DMS79 treated with DMSO at 0.1 percent for 48 hours (cell line): ENCODE measurements around the gene ATXN2L.
A peak's percentile ranks its signal among the peaks of the same experiment; 100 is the strongest.
"Not testable (repeated sequence)": the region's sequence is repeated elsewhere in the genome, so short reads cannot be mapped to it uniquely, and the experiment has no call there.

Source experiments
- DNase-seq: peaks from one replicate; lab custom pipeline; 2025; lab: John Stamatoyannopoulos, UW

The ATXN2L gene

DNA sequence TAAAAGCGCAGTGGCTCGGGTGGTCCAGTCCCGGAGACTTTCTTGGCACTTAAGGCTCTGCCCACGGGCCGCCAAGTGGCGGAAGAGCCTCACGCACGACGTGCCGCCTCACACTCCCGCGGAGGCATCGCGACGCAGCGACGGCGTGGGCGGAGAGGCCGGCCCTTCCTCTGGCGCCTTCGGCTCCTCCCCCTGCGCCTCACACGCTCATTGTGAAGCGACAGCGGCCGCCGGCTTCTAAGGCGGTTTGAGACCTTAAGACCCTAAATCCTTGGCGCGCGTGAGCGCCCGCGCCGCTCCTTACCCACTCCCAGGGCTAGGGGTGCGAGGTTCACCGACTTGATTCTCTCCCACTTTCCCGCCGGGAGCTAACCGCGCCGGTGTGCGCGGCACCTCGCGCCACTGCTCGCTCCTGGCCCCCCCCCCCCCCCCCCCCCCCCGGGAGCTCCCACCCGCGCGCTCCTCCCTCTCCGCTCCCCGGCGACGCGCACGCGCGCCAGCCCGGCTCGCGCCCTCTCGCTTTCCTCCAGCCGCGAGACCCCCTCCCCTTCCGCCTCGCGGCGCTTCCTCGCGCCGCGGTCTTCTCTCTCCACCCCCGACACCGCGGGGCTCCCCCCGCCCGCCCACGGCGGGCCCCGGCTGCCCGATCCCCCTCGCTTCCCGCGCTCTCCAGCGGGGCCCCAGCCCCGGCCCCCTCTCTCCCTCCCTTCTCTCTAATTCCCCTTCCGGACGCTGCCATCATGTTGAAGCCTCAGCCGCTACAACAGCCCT is at the start of gene ATXN2L:
Gene ATXN2L (plus strand): TSS at position 480 of the 771 bp plus-strand sequence. CDS start 261 bp downstream, at position 741.
- peak; percentile 81 for DNase-seq

DNA sequence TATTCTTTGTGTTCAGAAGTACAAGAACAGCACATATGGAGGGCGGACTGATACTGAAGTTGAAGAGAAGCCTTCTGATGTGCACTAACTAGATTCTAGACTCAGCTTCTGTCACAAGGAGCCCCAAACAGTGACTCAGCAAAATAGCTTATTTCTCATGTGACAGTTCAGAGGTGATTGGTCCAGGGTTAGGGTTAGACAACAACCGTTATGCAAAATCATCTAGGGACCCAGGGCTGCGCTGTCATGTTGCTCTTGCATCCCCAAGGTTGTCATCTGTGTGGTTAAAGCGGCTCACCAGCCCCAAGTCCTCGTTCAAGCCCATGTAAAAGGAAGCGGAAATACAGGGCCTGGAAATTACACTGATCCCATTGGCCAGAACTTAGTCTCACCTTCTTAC is 41.1 kb upstream of the ATXN2L start:
- DNase-seq: not testable (repeated sequence)

DNA sequence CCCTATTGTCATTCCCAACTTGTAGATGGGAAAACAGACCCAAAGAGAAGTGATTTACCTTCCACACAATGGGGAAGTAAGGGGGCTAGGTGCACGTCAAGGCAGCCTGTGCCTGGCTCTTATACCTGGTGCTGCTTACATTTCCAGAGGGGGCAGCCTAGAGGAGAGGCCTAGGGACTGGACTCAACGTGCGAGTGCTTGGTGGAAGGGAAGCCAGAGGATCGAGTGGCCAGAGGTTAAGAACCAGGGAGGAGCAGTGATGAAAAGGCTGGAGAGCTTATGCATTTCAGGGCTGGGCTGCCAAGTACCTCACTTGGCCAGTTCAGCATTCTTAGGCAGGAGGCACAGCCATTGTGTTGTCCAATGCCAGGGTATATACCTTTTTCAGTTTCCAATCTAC is 40.4 kb upstream of the ATXN2L start:
- DNase-seq: not testable (repeated sequence)

DNA sequence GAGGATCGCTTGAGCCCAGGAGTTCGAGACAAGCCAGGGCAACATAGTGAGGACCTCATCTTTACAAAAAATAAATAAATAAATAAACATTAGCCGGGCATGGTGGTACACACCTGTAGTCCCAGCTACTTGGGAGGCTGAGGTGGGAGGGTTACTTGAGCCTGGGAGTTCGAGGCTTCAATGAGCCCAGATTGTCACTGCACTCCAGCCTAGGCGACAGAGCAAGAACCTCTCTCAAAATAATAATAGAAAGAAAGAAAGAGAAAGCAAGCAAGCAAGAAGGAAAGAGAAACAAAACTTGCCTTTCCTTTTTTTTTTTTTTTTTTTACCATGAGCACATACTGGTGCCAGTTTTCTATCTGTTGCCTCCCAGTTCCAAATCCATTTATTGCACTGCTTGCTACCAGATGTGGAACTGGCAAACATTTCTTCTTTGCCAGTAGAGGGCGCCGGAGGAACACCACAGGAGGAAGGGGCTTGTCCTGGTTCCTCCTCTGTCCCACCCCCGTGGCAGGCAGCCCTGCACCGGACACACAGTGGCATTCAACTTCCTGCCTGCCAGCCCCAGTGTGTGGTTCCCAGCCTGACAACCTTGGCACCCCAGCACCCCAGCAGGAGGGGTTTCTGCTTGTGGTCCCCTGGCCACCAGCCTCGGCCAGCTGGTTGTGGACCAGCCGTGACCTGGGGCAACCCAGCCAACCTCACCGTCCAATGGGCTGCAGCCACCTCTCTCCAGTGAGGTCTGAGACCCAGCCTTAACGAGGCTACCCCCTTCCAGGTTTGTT is 20.4 kb upstream of the ATXN2L start:
- peak; percentile 17 for DNase-seq

DNA sequence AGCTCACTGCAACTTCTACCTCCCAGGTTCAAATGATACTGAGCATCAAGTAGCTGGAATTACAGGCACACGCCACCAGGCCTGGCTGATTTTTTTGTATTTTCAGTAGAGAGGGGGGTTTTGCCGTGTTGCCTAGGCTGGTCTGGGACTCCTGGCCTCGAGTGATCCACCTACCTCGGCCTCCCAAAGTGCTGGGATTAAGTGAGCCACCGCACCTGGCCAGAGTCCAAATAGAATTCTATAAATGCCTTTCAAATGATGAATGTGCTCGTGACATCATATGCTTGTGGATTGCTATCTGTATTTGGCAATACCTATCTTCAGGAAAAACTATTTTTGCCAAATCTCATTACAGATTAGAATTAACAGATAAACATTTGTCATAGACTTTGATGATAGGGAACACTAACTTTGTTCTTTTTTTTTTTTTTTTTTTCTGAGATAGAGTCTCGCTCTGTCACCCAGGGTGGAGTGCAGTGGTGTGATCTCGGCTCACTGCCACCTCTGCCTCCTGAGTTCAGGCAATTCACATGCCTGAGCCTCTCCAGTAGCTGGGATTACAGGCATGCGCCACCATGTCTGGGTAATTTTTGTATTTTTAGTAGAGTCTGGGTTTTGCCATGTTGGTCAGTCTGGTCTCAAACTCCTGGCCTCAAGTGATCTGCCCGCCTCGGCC is 15.2 kb upstream of the ATXN2L start:
- not testable (repeated sequence) for DNase-seq

DNA sequence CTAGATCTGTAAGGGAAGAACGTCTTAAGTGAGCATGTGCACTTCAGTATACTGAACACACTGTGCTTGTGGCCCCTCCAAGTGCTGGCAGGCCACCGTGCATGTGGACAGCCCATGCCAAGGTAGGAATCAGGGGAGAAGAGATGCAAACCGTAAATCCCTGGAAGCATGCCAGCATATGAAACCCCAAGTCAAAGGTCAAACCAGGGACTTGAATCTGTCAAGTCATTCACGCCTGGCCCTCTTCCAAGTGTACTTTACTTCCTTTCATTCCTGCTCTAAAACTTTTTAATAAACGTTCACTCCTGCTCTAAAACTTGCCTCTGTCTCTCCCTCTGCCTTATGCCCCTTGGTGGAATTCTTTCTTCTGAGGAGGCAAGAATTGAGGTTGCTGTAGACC is 2.8 kb upstream of the ATXN2L start:
- DNase-seq: no peak

GRCh38 chr16:28820546-28820945 is 2.3 kb upstream of the ATXN2L start:
- DNase-seq: not testable (repeated sequence)

- DNase-seq: peak; percentile 40
Observed at GRCh38 chr16:28821874-28822519, 802 bp upstream of the ATXN2L start.

DNA sequence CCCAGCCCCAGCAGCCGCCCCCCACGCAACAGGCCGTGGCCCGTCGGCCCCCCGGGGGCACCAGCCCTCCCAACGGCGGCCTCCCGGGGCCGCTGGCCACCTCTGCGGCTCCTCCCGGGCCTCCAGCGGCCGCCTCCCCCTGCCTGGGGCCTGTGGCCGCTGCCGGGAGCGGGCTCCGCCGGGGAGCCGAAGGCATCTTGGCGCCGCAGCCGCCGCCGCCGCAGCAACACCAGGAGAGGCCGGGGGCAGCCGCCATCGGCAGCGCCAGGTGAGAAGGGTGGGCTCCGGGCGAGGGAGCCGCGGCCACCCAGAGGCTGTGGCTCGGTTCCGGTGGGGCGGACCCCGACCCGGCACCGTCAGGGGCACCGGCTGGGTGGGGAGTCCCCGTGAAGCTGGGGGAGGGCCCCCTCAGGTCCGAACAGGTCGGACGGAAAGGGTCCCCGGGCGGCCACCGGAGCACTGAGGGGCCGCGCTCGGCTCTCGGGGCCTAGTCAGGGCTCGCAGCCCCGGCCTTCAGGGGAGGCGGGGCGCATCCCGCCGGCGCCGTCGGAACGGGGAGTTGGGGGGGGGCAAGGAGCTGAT is 583 bp downstream of the ATXN2L start:
- DNase-seq: no peak

DNA sequence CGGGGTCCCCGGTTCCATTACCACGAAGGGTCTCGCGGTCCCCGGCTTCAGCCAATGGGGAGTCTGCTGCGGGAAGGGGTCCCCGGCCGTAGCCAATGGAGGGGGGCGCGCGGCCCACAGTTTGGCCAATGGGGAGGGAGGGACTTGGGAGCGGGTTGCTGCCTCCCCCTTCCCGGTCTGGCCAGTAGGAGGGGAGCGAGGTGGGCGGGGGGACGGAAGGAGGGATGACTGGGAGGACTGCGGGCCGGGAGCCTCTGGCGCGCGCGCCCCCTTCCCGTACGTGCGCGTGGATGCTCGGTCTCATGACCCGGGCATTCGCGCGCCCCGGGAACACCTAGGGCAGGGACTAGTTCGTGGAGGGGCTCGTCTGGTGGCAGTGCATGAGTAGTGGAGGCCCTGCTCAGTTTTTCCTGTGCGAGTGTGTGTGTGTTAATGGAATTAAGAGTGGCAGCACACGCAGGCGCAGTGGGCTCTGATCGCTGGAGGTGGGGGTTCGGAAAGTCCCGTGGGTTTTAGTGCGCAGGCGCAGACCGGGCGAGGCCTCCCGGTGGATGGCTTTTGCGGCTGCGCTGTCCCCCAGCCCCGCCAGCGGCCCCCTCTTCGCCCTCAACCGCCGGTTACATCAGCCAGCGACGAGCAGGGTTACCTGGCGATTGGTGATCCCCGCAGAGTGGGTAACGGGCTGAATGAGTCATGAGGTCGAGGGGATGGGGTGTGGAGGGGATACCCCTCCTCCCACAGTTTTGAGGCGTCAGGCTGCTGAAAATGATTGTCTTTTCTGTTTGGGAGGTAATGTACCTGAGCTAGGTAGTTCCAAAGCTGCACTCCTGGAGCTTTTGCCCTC is 1.3 kb downstream of the ATXN2L start:
- DNase-seq: peak; percentile 95

DNA sequence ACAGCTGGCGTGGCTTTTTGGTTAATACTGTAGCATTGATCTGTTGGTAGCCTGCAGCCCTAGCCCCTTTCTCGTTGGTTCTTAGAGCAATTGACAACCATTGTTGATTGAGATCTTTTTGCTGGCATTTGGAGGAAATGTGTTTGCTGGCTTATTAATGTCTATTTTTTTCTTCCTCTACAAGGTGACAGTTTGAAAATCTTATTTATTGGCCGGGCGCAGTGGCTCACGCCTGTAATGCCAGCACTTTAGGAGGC is 1.8 kb downstream of the ATXN2L start:
- no peak for DNase-seq

DNA sequence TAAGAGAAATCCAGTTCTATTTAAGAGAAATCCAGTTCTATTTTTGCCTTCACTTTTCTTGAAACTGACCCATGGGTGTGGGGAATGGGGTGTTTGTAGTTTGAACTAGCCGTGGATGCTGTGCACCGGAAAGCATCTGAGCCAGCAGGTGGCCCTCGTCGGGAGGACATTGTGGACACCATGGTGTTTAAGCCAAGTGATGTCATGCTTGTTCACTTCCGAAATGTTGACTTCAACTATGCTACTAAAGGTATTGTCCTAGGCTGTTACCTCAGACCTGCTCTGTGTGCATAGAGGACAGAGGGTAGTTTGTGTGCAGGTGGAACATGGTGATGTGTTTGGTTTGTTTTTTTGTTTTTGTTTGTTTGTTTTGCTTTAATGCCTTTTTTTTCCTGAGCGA is 3.3 kb downstream of the ATXN2L start:
- DNase-seq: no peak

DNA sequence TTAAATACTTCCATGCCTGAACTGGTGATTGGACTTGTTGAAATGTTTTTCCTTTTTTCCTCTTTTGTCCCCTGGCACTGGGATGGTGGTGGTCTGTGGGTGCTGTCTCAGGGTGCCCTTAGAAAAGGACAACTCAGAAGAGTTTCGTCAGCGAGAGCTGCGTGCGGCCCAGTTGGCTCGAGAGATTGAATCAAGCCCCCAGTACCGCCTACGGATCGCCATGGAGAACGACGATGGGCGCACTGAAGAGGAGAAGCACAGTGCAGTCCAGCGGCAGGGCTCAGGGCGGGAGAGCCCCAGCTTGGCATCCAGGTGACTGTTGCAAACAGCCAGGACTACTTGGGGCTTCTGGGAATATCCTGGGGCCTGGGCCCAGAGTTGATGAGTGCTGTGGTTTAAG is 6.9 kb downstream of the ATXN2L start:
- DNase-seq: no peak

DNA sequence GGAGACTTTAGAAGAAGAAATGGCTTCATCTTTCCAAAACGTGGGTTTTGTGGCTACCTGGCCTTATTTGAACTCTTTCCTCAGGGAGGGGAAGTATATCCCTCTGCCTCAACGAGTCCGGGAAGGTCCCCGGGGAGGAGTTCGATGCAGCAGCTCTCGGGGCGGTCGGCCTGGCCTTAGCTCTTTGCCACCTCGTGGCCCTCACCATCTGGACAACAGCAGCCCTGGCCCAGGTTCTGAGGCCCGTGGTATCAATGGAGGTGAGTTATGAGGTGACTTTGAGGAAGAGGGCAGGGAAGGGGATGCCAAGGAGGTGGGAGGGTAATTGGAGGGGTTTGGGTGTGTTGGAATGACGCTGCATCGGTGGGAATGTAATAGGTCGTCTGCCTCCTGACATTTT is 7.7 kb downstream of the ATXN2L start:
- no peak for DNase-seq

DNA sequence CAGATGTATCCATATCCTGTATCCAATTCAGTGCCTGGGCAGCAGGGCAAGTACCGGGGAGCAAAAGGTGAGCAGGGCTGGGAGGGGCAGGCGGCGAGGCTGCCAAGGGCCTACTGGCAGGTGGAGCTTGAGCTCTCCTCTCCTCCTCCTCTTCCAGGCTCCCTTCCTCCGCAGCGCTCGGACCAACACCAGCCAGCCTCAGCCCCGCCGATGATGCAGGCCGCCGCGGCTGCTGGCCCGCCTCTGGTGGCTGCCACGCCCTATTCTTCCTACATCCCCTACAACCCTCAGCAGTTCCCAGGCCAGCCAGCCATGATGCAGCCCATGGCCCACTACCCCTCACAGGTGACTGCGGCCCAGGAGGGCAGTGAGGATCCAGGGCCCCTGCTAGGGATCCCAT is 11.6 kb downstream of the ATXN2L start:
- no peak for DNase-seq

- no peak for DNase-seq
Observed at GRCh38 chr16:28834873-28835863, 12.4 kb downstream of the ATXN2L start.

DNA sequence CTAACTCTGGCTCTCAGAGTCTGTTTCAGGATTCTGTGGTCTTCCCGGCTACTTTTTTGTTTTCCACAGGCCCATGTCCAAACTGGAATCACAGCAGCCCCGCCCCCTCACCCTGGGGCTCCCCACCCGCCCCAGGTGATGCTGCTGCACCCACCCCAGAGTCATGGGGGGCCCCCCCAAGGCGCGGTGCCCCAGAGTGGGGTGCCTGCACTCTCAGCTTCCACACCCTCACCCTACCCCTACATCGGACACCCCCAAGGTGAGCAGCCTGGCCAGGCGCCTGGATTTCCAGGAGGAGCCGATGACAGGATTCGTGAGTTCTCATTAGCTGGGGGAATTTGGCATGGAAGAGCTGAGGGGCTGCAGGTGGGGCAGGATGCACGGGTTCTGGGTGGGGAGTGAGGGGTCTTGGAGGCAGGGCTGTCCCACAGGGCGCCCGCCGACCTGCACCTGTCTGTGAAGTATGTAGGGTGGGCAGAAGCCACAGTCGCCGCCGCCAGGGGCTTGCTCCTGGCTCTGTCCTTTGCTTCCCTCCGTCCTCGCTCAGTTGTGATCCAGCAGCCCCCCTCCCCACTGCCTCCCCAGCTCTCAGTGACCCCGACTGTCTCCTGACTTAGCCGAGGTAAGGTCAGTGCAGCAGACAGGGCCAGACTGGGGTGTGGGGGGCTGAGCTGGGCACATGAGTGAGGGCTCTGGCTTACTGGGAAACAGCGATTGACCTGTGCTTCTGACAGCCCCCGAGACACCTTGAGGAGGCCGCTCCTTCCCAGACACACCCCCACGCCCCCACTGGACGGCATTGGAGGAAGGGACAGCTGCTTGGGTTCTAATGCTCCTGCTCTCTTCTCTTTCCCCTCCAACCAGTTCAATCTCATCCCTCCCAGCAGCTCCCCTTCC is 13.3 kb downstream of the ATXN2L start:
- DNase-seq: no peak

GRCh38 chr16:28836761-28837064 is 13.9 kb downstream of the ATXN2L start:
- DNase-seq: no peak
